HG02763 (cell line): ENCODE results near the gene STARD3.

ENCODE experiments used
- ATAC-seq: cut with Tn5 transposase; IDR thresholded peaks from one replicate; pipeline ENCODE4 v1.9.1; 2021; ENCODE audit warnings: mild to moderate bottlenecking, moderate library complexity; ENCODE audit not compliant: unreplicated experiment

STARD3 gene

GRCh38 chr17:39634384-39634871 lies 2.5 kb upstream of the STARD3 start:
- ATAC-seq = no peak

- no peak for ATAC-seq
Measured at GRCh38 chr17:39635614-39636176, 1.2 kb upstream of the STARD3 start.

- no peak for ATAC-seq
Measured at GRCh38 chr17:39636587-39636926, 387 bp upstream of the STARD3 start.

GRCh38 chr17:39638317-39638716 lies 1.4 kb downstream of the STARD3 start:
- no peak for ATAC-seq

- no peak for ATAC-seq
Measured at GRCh38 chr17:39639043-39639442, 2.1 kb downstream of the STARD3 start.

GRCh38 chr17:39639566-39640458 lies 2.9 kb downstream of the STARD3 start:
- ATAC-seq = no peak

- no peak for ATAC-seq
Measured at GRCh38 chr17:39640591-39641031, 3.7 kb downstream of the STARD3 start.

GRCh38 chr17:39641097-39641496 lies 4.2 kb downstream of the STARD3 start:
- no peak for ATAC-seq

- ATAC-seq = no peak
Measured at GRCh38 chr17:39641883-39642282, 4.9 kb downstream of the STARD3 start.

- ATAC-seq = no peak
Measured at GRCh38 chr17:39642291-39643074, 5.5 kb downstream of the STARD3 start.

- ATAC-seq = no peak
Measured at GRCh38 chr17:39643271-39643670, 6.3 kb downstream of the STARD3 start.

- ATAC-seq = no peak
Measured at GRCh38 chr17:39647256-39647655, 10.3 kb downstream of the STARD3 start.

- ATAC-seq = no peak
Measured at GRCh38 chr17:39648616-39649366, 11.8 kb downstream of the STARD3 start.

GRCh38 chr17:39650121-39650579 lies 13.2 kb downstream of the STARD3 start:
- no peak for ATAC-seq

- no peak for ATAC-seq
Measured at GRCh38 chr17:39651923-39652586, 15.1 kb downstream of the STARD3 start.

- ATAC-seq = no peak
Measured at GRCh38 chr17:39652587-39653315, 15.8 kb downstream of the STARD3 start.

GRCh38 chr17:39653316-39653661 lies 16.3 kb downstream of the STARD3 start:
- no peak for ATAC-seq

GRCh38 chr17:39653662-39654331 lies 16.9 kb downstream of the STARD3 start:
- no peak for ATAC-seq

- ATAC-seq = no peak
Measured at GRCh38 chr17:39655105-39655504, 18.2 kb downstream of the STARD3 start.
